Progenitor cell of endocrine pancreas (in vitro differentiated cells): Measurements from ENCODE around the gene SLPI. TPM values are rescaled to one million over a fixed set of nuclear protein-coding genes. Genes with fewer than 3 reads are reported as not detected.

Source experiments
- DNase-seq: peaks from one replicate; pipeline ENCODE4 v3.0.0; 2021; ENCODE audit warnings: low spot score; ENCODE audit not compliant: unreplicated experiment
- H3K27ac Mint-ChIP-seq: 2 replicates; pipeline ENCODE4 v1.8.0; 2021; ENCODE audit warnings: mild to moderate bottlenecking, moderate library complexity, mixed read lengths
- H3K27me3 Mint-ChIP-seq: 2 replicates; pipeline ENCODE4 v1.8.0; 2021; ENCODE audit warnings: mixed read lengths
- H3K36me3 Mint-ChIP-seq: 2 replicates; pipeline ENCODE4 v1.8.0; 2022; ENCODE audit warnings: mixed read lengths; ENCODE audit not compliant: insufficient read depth
- H3K4me1 Mint-ChIP-seq: 2 replicates; pipeline ENCODE4 v1.8.0; 2021; ENCODE audit warnings: low read depth, mixed read lengths
- H3K4me3 Mint-ChIP-seq: 2 replicates; pipeline ENCODE4 v1.8.0; 2021; ENCODE audit warnings: low read depth, mild to moderate bottlenecking, moderate library complexity, mixed read lengths
- H3K9me3 Mint-ChIP-seq: 2 replicates; pipeline ENCODE4 v1.8.0; 2021; ENCODE audit warnings: low read depth, mixed read lengths
- total RNA-seq: library from RNA; stranded (reverse); gene quantifications from 2 replicates; pipeline ENCODE4 v1.2.1, GENCODE V29; 2021
- TF ChIP-seq, protein P1 (sequence below): fragments of 200-600 bp; sonication (generic); IDR thresholded peaks from one replicate; pipeline ENCODE4 v1.5.0; 2021; ENCODE audit warnings: antibody characterized with exemption, mild to moderate bottlenecking; ENCODE audit not compliant: unreplicated experiment

The SLPI gene
- total RNA-seq, 1 donor from 2014 or later = not detected

DNA sequence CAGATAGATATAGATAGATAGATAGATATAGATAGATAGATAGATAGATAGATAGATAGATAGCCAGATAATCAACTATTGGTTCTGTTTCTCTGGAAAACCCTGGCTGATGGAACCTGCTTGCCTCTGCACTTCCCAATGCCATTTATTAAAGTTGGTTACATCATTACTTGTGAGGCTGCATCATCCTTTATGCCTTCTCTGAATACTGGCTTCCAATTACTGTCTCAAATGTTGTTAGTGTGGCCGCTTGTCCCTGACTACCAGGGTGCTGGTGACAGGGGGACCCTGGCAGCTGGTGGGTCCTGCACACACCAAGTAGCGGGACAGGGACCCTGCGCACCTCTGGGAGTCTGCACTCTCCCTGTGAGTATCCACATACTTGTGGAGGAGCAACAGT, 3.9 kb upstream of the SLPI start:
- H3K4me1 Mint-ChIP-seq = no peaks in the 10 kb centered on the region
- H3K4me3 Mint-ChIP-seq = no peak overlapping the region
- H3K27me3 Mint-ChIP-seq = peaks cover 34% of the 10 kb centered on the region
- H3K36me3 Mint-ChIP-seq = no peaks in the 10 kb centered on the region
- TF ChIP-seq, protein P1, sequence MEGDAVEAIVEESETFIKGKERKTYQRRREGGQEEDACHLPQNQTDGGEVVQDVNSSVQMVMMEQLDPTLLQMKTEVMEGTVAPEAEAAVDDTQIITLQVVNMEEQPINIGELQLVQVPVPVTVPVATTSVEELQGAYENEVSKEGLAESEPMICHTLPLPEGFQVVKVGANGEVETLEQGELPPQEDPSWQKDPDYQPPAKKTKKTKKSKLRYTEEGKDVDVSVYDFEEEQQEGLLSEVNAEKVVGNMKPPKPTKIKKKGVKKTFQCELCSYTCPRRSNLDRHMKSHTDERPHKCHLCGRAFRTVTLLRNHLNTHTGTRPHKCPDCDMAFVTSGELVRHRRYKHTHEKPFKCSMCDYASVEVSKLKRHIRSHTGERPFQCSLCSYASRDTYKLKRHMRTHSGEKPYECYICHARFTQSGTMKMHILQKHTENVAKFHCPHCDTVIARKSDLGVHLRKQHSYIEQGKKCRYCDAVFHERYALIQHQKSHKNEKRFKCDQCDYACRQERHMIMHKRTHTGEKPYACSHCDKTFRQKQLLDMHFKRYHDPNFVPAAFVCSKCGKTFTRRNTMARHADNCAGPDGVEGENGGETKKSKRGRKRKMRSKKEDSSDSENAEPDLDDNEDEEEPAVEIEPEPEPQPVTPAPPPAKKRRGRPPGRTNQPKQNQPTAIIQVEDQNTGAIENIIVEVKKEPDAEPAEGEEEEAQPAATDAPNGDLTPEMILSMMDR = no peak
- no peaks in the 10 kb centered on the region for H3K9me3 Mint-ChIP-seq
- no peak overlapping the region for H3K27ac Mint-ChIP-seq
- no peak for DNase-seq

- Mint-ChIP-seq H3K36me3 (no peaks in the 10 kb centered on the region), H3K9me3 (no peaks in the 10 kb centered on the region), H3K27me3 (peaks cover 31% of the 10 kb centered on the region), H3K4me3 (no peak overlapping the region), H3K27ac (no peak overlapping the region), H3K4me1 (no peaks in the 10 kb centered on the region)
- TF ChIP-seq, protein P1 = no peak
- no peak for DNase-seq
These were observed 3.3 kb upstream of the SLPI start for GRCh38 chr20:45257711-45258110.

DNA sequence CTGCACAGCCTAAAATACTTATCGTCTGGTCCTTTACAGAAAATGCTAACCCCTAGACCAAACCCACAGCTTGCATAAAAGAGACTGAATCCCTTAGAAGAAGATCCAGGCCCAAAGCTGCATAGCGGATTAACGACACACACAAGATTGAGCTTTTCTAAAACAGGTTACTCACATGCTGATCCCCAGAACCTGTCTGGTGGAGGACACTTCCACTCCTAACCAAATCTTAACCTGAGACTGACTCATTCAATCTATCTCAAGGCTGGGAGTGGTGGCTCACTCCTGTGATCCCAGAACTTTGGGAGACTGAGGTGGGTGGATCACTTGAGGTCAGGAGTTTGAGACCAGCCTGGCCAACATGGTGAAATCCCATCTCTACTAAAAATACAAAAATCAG, 2.8 kb upstream of the SLPI start:
- no peaks in the 10 kb centered on the region for H3K4me1 Mint-ChIP-seq
- TF ChIP-seq, protein P1 = no peak
- H3K9me3 Mint-ChIP-seq = no peaks in the 10 kb centered on the region
- no peak overlapping the region for H3K27ac Mint-ChIP-seq
- no peaks in the 10 kb centered on the region for H3K36me3 Mint-ChIP-seq
- DNase-seq = no peak
- H3K4me3 Mint-ChIP-seq = no peak overlapping the region
- peaks cover 32% of the 10 kb centered on the region for H3K27me3 Mint-ChIP-seq

- TF ChIP-seq, protein P1 = no peak
- H3K4me3 Mint-ChIP-seq = no peak overlapping the region
- no peaks in the 10 kb centered on the region for H3K36me3 Mint-ChIP-seq
- H3K9me3 Mint-ChIP-seq = no peaks in the 10 kb centered on the region
- H3K4me1 Mint-ChIP-seq = peaks cover 6% of the 10 kb centered on the region
- H3K27me3 Mint-ChIP-seq = peaks cover 28% of the 10 kb centered on the region
- DNase-seq = no peak
- no peak overlapping the region for H3K27ac Mint-ChIP-seq
These were observed 1.1 kb downstream of the SLPI start for GRCh38 chr20:45253261-45253660.

GRCh38 chr20:45251884-45252560, 2.3 kb downstream of the SLPI start:
- peaks cover 6% of the 10 kb centered on the region for H3K4me1 Mint-ChIP-seq
- H3K27ac Mint-ChIP-seq = no peak overlapping the region
- DNase-seq = no peak
- no peaks in the 10 kb centered on the region for H3K36me3 Mint-ChIP-seq
- H3K27me3 Mint-ChIP-seq = peaks cover 34% of the 10 kb centered on the region
- no peak overlapping the region for H3K4me3 Mint-ChIP-seq
- TF ChIP-seq, protein P1 = no peak
- H3K9me3 Mint-ChIP-seq = no peaks in the 10 kb centered on the region
